Mucosa of descending colon (tissue), 3 donors: ENCODE results near the gene CD81. TPM values are rescaled to one million over a fixed set of nuclear protein-coding genes. Genes with fewer than 3 reads are reported as not detected.

ENCODE experiments used
- ATAC-seq: fragments of 200-7000 bp; cut with Tn5 transposase; one replicate; pipeline ENCODE4 v1.9.1; 2020; ENCODE audit warnings: mild to moderate bottlenecking, moderate library complexity
- DNase-seq, 3 donors: peaks; one replicate each; pipeline ENCODE4 v3.0.0-alpha.2; 2020
- H3K36me3 ChIP-seq: fragments of 200-600 bp; one replicate; pipeline ENCODE4 v1.8.0; 2021; ENCODE audit warnings: low read depth, mild to moderate bottlenecking
- H3K4me1 ChIP-seq: fragments of 200-600 bp; one replicate; pipeline ENCODE4 v1.8.0; 2021; ENCODE audit warnings: low read depth, mild to moderate bottlenecking
- H3K4me3 ChIP-seq: fragments of 200-600 bp; one replicate; pipeline ENCODE4 v1.8.0; 2021; ENCODE audit warnings: mild to moderate bottlenecking
- H3K9me3 ChIP-seq: fragments of 200-600 bp; one replicate; pipeline ENCODE4 v1.8.0; 2021; ENCODE audit warnings: mild to moderate bottlenecking
- intact Hi-C, 2 donors: fragments of 100-400 bp; cut with DNase I in 1 of 2; cut with micrococcal nuclease in 1 of 2; formaldehyde crosslinking; loops; one replicate each; pipeline versions ENCODE4 v1.11.0 to v1.11.1; 2022; cut with DNase I, micrococcal nuclease
- total RNA-seq, 3 donors: library from RNA; stranded (reverse); fragmentation: NEBNext Ultra II Directional in 2 of 3; extraction: Animal tissue kit (Norgen Biotek cat#: 25700) in 2 of 3; gene quantifications; one replicate each; pipeline versions ENCODE4 v1.2.1 to v1.2.4, GENCODE V29; 2021 to 2023
- TF ChIP-seq, protein P1 (sequence below): fragments of 200-600 bp; IDR thresholded peaks from one replicate; pipeline ENCODE4 v1.8.0; 2022; ENCODE audit warnings: antibody characterized with exemption, mild to moderate bottlenecking
- donor health status: DM: no; HTN: no; CAD: no; lungs with moderate emphysema.
- donor health status: DM: no; HTN: no; CAD: no.
- donor health status: DM: no; HTN: yes; CAD: no.

The CD81 gene
- total RNA-seq, 3 donors from 2014 or later, result 98.7 to 551 (median 186) TPM

DNA sequence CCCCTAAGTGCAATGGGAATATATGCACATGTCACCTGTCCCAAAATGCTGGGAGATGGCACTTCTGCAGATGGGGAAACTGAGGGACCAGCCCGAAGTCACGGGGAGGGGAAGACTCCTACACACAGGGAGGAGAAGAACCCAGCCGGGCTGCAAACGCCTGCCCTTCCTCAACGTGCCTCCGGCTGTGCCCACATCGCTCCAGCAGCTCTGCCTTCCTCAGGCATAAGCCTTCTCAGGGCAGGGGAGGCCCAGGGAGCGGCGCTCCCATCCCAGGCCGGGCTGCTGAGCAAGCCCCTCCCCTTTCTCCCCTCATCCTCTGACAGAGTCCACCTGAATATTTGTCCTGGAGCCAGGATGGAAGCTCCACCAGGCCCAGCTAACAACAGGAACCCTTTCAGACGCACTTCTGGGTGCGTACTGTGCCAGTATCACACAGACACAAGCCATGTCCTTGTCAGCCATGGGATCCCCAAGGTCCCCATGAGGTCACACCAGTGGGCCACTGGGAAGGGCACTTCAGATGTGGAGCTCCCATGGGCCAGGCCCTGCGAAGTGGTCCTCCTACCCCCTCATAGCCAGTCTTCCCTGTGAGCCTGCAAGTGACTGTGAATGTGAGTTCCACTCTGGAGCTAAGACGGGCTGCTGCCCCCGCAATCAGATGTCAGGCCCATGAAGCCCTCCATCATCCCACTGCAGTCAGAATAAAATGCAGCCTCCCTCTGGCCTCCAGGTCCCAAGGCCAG lies 2.5 kb upstream of the CD81 start:
- TF ChIP-seq, protein P1, sequence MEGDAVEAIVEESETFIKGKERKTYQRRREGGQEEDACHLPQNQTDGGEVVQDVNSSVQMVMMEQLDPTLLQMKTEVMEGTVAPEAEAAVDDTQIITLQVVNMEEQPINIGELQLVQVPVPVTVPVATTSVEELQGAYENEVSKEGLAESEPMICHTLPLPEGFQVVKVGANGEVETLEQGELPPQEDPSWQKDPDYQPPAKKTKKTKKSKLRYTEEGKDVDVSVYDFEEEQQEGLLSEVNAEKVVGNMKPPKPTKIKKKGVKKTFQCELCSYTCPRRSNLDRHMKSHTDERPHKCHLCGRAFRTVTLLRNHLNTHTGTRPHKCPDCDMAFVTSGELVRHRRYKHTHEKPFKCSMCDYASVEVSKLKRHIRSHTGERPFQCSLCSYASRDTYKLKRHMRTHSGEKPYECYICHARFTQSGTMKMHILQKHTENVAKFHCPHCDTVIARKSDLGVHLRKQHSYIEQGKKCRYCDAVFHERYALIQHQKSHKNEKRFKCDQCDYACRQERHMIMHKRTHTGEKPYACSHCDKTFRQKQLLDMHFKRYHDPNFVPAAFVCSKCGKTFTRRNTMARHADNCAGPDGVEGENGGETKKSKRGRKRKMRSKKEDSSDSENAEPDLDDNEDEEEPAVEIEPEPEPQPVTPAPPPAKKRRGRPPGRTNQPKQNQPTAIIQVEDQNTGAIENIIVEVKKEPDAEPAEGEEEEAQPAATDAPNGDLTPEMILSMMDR, result no peak
- no peaks in the 10 kb centered on the region for H3K36me3 ChIP-seq
- H3K4me1 ChIP-seq, result peaks cover 29% of the 10 kb centered on the region
- no peak overlapping the region for H3K4me3 ChIP-seq
- no peaks in the 10 kb centered on the region for H3K9me3 ChIP-seq
- intact Hi-C loops, result no loop called here
- ATAC-seq, result no peak
- DNase-seq, result no peak

DNA sequence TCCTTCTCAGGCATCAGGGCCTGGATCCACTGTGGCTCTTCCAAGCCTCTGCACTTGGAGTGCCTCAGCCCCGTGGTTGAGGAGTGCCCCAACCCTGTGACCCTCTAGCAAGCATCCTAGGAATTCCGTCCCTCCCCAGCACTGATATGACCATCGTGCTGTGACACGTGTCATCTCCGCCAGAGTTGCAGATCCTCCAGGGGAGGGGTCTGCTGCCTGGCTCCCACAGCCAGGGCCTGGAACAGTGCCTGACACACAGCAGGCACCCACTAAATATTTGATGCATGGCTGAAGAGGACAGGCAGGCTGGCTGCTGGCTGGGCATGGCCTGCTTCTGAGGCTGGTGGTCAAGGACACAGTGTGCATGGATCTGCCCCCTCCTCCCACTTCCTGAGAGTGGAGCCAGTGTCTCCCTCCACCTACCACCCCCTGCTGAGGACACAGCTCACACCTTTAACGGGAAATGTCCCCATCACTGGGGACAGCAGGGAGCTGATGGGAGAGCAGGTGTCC lies 1.7 kb upstream of the CD81 start:
- Histone ChIP-seq H3K4me1 (peaks cover 35% of the 10 kb centered on the region), H3K9me3 (no peaks in the 10 kb centered on the region), H3K36me3 (no peaks in the 10 kb centered on the region), H3K4me3 (no peak overlapping the region)
- TF ChIP-seq, protein P1, result no peak
- intact Hi-C loops, result no loop called here
- DNase-seq, result peak in 1 of 3 donors; percentile 34
- ATAC-seq, result no peak

DNA sequence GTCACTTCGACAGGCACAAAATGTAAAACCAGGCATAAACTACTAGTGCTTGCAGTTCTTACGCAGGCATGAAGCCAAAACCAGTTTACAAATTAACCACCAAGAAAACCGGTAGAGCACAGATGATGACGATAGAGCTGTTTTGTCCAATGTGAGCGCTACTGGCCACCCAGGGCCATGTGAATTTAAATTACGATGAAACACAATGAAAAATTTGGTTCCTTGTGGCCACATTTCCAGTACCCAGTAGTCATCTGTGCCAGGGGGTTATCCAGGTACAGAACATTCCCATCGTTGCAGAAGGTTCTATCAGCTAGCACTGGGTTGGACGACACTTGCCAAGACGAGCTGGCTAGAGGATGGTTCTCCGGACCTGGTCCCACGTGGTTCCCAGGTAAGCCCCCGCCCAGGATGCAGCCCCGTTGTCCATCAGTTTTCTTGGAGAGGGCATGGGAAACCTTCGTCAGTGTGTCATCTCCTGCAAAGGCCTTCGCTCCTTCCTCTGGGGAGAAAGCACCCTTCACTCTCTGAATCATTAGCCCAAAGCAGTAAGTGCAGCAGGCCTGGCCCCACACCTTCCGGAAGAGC lies 1.1 kb upstream of the CD81 start:
- ATAC-seq (peak; percentile 62), DNase-seq (peak; percentile 34 to 70 (median 45))
- TF ChIP-seq, protein P1, result no peak
- H3K4me3 ChIP-seq, result no peak overlapping the region
- intact Hi-C loops, result no loop called here
- no peaks in the 10 kb centered on the region for H3K36me3 ChIP-seq
- H3K9me3 ChIP-seq, result no peaks in the 10 kb centered on the region
- peaks cover 42% of the 10 kb centered on the region for H3K4me1 ChIP-seq

DNA sequence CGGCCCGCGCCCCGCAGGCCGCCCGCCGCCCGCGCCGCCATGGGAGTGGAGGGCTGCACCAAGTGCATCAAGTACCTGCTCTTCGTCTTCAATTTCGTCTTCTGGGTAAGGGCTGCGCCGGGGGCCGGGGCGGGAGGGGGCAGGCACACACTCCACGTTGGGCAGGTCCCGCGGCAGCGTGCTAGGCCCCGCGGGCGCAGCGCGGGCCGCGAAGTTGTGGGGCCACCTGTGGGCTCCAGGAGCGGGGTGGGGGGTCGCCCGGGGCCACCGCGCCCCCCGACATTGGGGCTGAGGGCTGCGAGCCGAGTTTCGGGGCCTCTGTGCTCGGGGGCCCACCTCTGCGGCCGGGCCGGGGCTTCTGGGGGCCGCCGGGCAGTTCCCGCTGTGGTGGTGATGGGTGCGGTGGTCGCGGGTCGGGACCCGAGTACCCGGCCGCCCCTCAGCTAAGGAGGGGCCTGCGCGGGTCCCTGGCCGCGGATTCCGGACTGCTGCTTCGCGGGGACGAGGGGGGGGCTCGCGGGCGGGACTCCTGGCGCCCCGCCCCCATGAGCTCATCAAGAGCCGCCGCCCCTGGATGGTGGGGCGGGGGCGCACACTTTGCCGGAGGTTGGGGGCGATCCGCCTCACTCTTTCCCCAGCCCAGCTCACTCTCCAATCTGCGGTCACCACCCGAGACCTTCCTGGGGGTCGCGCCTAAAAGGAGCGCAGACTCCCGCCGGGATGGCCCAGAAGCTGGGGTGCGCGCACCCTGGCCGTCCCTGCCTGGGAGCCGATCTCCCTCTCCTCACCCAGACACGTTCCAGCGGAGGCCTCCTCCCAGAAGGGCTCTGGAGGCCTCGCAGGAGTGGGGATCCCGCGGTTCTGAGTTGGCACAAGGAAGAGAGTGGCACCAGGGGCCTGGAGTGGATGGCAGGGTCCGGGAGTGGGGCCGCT lies 667 bp downstream of the CD81 start:
- ATAC-seq, result peak; percentile 47
- H3K36me3 ChIP-seq, result no peaks in the 10 kb centered on the region
- DNase-seq, result peak; percentile 74 to 78 (median 75)
- peak overlapping the region; percentile 96 for H3K4me3 ChIP-seq
- TF ChIP-seq, protein P1, result no peak
- intact Hi-C loops, result no loop called here
- no peaks in the 10 kb centered on the region for H3K9me3 ChIP-seq
- peaks cover 54% of the 10 kb centered on the region for H3K4me1 ChIP-seq

DNA sequence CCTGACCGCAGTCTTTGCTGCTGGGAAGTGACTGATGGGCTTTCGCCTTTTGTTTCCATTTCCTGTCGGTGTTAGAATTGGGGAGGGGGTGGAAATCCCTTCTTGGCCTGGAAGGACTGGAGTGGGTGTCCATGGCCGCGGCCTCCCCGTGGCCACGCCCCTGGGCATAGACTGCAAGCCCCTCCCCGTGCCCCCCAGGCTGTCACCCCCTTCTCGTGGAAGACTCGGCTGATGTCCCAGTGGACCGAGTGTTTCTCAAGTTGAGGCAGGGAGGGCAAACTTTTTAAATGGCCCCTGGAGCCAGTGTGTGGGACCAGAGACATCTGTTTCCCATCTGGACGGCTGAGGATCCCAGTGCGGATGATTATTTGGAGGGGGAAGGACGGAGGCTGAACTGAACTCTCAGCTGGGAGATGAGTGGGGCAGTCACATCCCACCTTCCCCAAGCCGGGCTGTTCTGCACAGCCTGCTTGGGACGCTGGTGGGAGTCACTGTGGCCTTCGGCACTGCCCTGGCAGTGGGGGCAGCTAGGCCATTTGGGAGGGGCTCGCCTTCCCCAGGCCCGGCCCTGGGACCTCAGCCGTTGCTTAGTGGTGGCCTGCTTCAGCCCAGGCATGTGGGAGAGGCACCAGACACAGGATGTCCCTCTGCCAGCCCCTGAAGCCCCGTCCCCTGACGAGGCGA lies 1.6 kb downstream of the CD81 start:
- Histone ChIP-seq H3K4me3 (peak overlapping the region; percentile 96), H3K9me3 (no peaks in the 10 kb centered on the region), H3K4me1 (peaks cover 61% of the 10 kb centered on the region), H3K36me3 (no peaks in the 10 kb centered on the region)
- TF ChIP-seq, protein P1, result no peak
- intact Hi-C loops, result no loop called here
- ATAC-seq, result no peak
- peak in 2 of 3 donors; percentile 43 to 62 for DNase-seq
